IMR-90 (cell line): ENCODE results near the gene MPG. TPM values are rescaled to one million over a fixed set of nuclear protein-coding genes. Genes with fewer than 3 reads are reported as not detected.

Source experiments
- ATAC-seq: fragments of 200-7000 bp; cut with Tn5 transposase; 2 replicates; pipeline ENCODE4 v1.9.1; 2020; ENCODE audit warnings: low read depth, mild to moderate bottlenecking, moderate library complexity
- BruUV-seq: library from RNA; stranded (reverse); fragments of 400-500 nt; replicated peaks from 2 replicates; lab custom pipeline; 2021; lab: Mats Ljungman, UMichigan
- CTCF ChIA-PET: fragments of 300-600 bp; formaldehyde crosslinking; extraction: SDS; loops from one replicate; lab custom pipeline; 2021; ENCODE audit warnings: antibody characterized with exemption; lab: Yijun Ruan, JAX
- POLR2A ChIA-PET: fragments of 300-600 bp; sonication (Branson Sonifier 250); formaldehyde crosslinking; loops from one replicate; lab custom pipeline; 2022; ENCODE audit warnings: antibody characterized with exemption; ENCODE audit not compliant: unreplicated experiment; lab: Charles Lee
- DNase-seq: peaks from one replicate; pipeline ENCODE4 v3.0.0; 2013
- H2AFZ ChIP-seq: replicated peaks from 2 replicates; pipeline ENCODE3; 2013; ENCODE audit warnings: low read length, mild to moderate bottlenecking; ENCODE audit not compliant: poor library complexity
- H2AK5ac ChIP-seq: 2 replicates; pipeline ENCODE4 v1.6.1; 2013; ENCODE audit warnings: low read depth, low read length, inconsistent platforms
- H2AK9ac ChIP-seq: replicated peaks from 2 replicates; pipeline ENCODE3; 2013; ENCODE audit warnings: mild to moderate bottlenecking, low read depth, low read length, moderate library complexity; ENCODE audit not compliant: poor library complexity
- H2BK120ac ChIP-seq: 2 replicates; pipeline ENCODE4 v1.6.1; 2013; ENCODE audit warnings: low read depth, low read length, inconsistent platforms
- H2BK15ac ChIP-seq: 3 replicates; pipeline ENCODE4 v1.6.1; 2013; ENCODE audit warnings: low read depth, low read length, inconsistent platforms
- H2BK20ac ChIP-seq: 2 replicates; pipeline ENCODE4 v1.6.1; 2013; ENCODE audit warnings: low read depth, mild to moderate bottlenecking, inconsistent platforms, low read length, moderate library complexity
- H2BK5ac ChIP-seq: 2 replicates; pipeline ENCODE4 v1.6.1; 2013; ENCODE audit warnings: mild to moderate bottlenecking, low read depth, low read length, inconsistent platforms; ENCODE audit not compliant: poor library complexity, severe bottlenecking
- H3K14ac ChIP-seq: replicated peaks from 2 replicates; pipeline ENCODE4 v1.6.1; 2013; ENCODE audit warnings: low read depth, low read length, inconsistent platforms
- H3K18ac ChIP-seq: 2 replicates; pipeline ENCODE4 v1.6.1; 2013; ENCODE audit warnings: low read depth, low read length, control low read depth
- H3K23ac ChIP-seq: 2 replicates; pipeline ENCODE4 v1.6.1; 2013; ENCODE audit warnings: low read depth, low read length, inconsistent platforms
- H3K27ac ChIP-seq: 2 replicates; pipeline ENCODE4 v1.5.1; 2013; ENCODE audit warnings: mild to moderate bottlenecking, control low read depth, low read length; ENCODE audit not compliant: insufficient read depth
- H3K27me3 ChIP-seq: 2 replicates; pipeline ENCODE4 v1.6.1; 2013; ENCODE audit warnings: low read length; ENCODE audit not compliant: control insufficient read depth, insufficient read depth
- H3K36me3 ChIP-seq: 2 replicates; pipeline ENCODE4 v1.6.1; 2013; ENCODE audit warnings: low read length, mixed read lengths; ENCODE audit not compliant: control insufficient read depth, insufficient read depth
- H3K4ac ChIP-seq: 2 replicates; pipeline ENCODE4 v1.6.1; 2013; ENCODE audit warnings: low read depth, low read length, inconsistent platforms
- H3K4me1 ChIP-seq: 2 replicates; pipeline ENCODE4 v1.6.1; 2013; ENCODE audit warnings: low read length, mixed read lengths; ENCODE audit not compliant: control insufficient read depth, insufficient read depth
- H3K4me2 ChIP-seq: 2 replicates; pipeline ENCODE4 v1.6.1; 2013; ENCODE audit warnings: low read depth, mild to moderate bottlenecking, control low read depth, low read length, moderate library complexity
- H3K4me3 ChIP-seq: 2 replicates; pipeline ENCODE4 v1.5.1; 2013; ENCODE audit warnings: low read depth, mild to moderate bottlenecking, control low read depth, low read length, moderate library complexity; ENCODE audit not compliant: insufficient read depth
- H3K56ac ChIP-seq: 2 replicates; pipeline ENCODE4 v1.6.1; 2013; ENCODE audit warnings: low read length, inconsistent platforms; ENCODE audit not compliant: insufficient read depth; ENCODE audit errors: extremely low read depth
- H3K79me1 ChIP-seq, 2 experiments: 2 replicates each; pipeline ENCODE4 v1.6.1; 2013; ENCODE audit warnings: low read length in 2 of 2, inconsistent platforms in 1 of 2, low read depth in 1 of 2
- H3K9ac ChIP-seq: 2 replicates; pipeline ENCODE4 v1.6.1; 2013; ENCODE audit warnings: low read depth, low read length, control low read depth
- H3K9me1 ChIP-seq: 2 replicates; pipeline ENCODE4 v1.6.1; 2013; ENCODE audit warnings: low read length, inconsistent platforms; ENCODE audit not compliant: insufficient read depth
- H3K9me3 ChIP-seq: 2 replicates; pipeline ENCODE4 v1.6.1; 2013; ENCODE audit warnings: low read length; ENCODE audit not compliant: control insufficient read depth, insufficient read depth
- H4K20me1 ChIP-seq: 2 replicates; pipeline ENCODE4 v1.6.1; 2013; ENCODE audit warnings: low read length, inconsistent platforms; ENCODE audit not compliant: insufficient read depth
- H4K5ac ChIP-seq: 2 replicates; pipeline ENCODE4 v1.6.1; 2013; ENCODE audit warnings: mild to moderate bottlenecking, low read depth, low read length, control low read depth
- H4K8ac ChIP-seq, 2 experiments: 2 replicates each; pipeline ENCODE4 v1.6.1; 2013; ENCODE audit warnings: low read depth in 2 of 2, low read length in 2 of 2, control low read depth in 1 of 2, inconsistent platforms in 1 of 2
- H4K91ac ChIP-seq: 2 replicates; pipeline ENCODE4 v1.6.1; 2013; ENCODE audit warnings: low read depth, low read length, inconsistent platforms; ENCODE audit not compliant: insufficient read depth
- BHLHE40 ChIP-seq: fragments of 150-350 bp; IDR thresholded peaks from 2 replicates; pipeline ENCODE4 v1.6.1; 2016; ENCODE audit warnings: mild to moderate bottlenecking, low read depth, low read length
- CEBPB ChIP-seq: IDR thresholded peaks from 2 replicates; pipeline ENCODE4 v1.6.1; 2012; ENCODE audit warnings: low read depth, low read length, improper control_type of control experiment
- ELK1 ChIP-seq: fragments of 150-350 bp; IDR thresholded peaks from 2 replicates; pipeline ENCODE4 v1.6.1; 2016; ENCODE audit warnings: low read depth, mild to moderate bottlenecking, low read length, moderate library complexity, borderline replicate concordance
- FOS ChIP-seq: fragments of 150-350 bp; IDR thresholded peaks from 2 replicates; pipeline ENCODE4 v1.6.1; 2016; ENCODE audit warnings: low read depth, low read length
- MAFK ChIP-seq: IDR thresholded peaks from 2 replicates; pipeline ENCODE4 v1.6.1; 2012; ENCODE audit warnings: low read depth, low read length, improper control_type of control experiment
- MAZ ChIP-seq: IDR thresholded peaks from 2 replicates; pipeline ENCODE4 v1.6.1; 2012; ENCODE audit warnings: low read depth, mild to moderate bottlenecking, low read length, improper control_type of control experiment, moderate library complexity, borderline replicate concordance
- MXI1 ChIP-seq: IDR thresholded peaks from 2 replicates; pipeline ENCODE4 v1.6.1; 2012; ENCODE audit warnings: low read depth, mild to moderate bottlenecking, low read length, moderate library complexity, borderline replicate concordance
- NFE2L2 ChIP-seq: fragments of 150-350 bp; IDR thresholded peaks from 2 replicates; pipeline ENCODE4 v1.6.1; 2016; ENCODE audit warnings: low read depth, mild to moderate bottlenecking, low read length
- POLR2A ChIP-seq: IDR thresholded peaks from 2 replicates; pipeline ENCODE4 v1.6.1; 2012; ENCODE audit warnings: mild to moderate bottlenecking, low read depth, low read length
- RAD21 ChIP-seq: IDR thresholded peaks from 2 replicates; pipeline ENCODE4 v1.6.1; 2012; ENCODE audit warnings: low read length, improper control_type of control experiment
- RCOR1 ChIP-seq: IDR thresholded peaks from 2 replicates; pipeline ENCODE4 v1.6.1; 2012; ENCODE audit warnings: mild to moderate bottlenecking, low read length, improper control_type of control experiment; ENCODE audit not compliant: insufficient replicate concordance
- RFX5 ChIP-seq: IDR thresholded peaks from 2 replicates; pipeline ENCODE4 v1.8.0; 2012; ENCODE audit warnings: low read depth, mild to moderate bottlenecking, low read length, moderate library complexity
- SMC3 ChIP-seq: fragments of 150-350 bp; IDR thresholded peaks from 2 replicates; pipeline ENCODE4 v1.6.1; 2016; ENCODE audit warnings: low read depth, mild to moderate bottlenecking, antibody characterized with exemption, low read length, moderate library complexity
- USF2 ChIP-seq: fragments of 150-350 bp; IDR thresholded peaks from 2 replicates; pipeline ENCODE4 v1.6.1; 2017; ENCODE audit warnings: mild to moderate bottlenecking, antibody characterized with exemption, low read length, low read depth
- WGBS, 2 experiments: methylation state at CpG; one replicate each; pipeline versions ENCODE4 v1.1.5 to v1.1.7; 2013; ENCODE audit warnings: missing lambda C conversion rate in 2 of 2; ENCODE audit not compliant: insufficient read length in 1 of 2; ENCODE audit errors: extremely low coverage in 2 of 2; 5-methylcytosine and 5-hydroxymethylcytosine counted together
- dilution Hi-C: fragments of 300-500 bp; cut with HindIII; formaldehyde crosslinking; loops from one replicate; pipeline ENCODE4 v1.14.3; 2018; ENCODE audit warnings: low sequenced_read_pairs; ENCODE audit not compliant: unreplicated experiment
- in situ Hi-C: fragments of 300-500 bp; cut with MboI; formaldehyde crosslinking; loops from 3 replicates; pipeline ENCODE4 v1.14.3; 2019; ENCODE audit warnings: low sequenced_read_pairs, inconsistent platforms, mixed read lengths
- intact Hi-C: fragments of 100-400 bp; cut with micrococcal nuclease; formaldehyde crosslinking; loops from 2 replicates; pipeline ENCODE4 v1.10.0; 2022
- polyA plus RNA-seq, 3 experiments: library from polyadenylated mRNA; depleted of rRNA; stranded (reverse); fragments of >200 nt; gene quantifications; 2 replicates each; pipeline ENCODE4 v1.2.3, GENCODE V29; 2012; ENCODE audit warnings: low replicate concordance in 1 of 3
- total RNA-seq: library from RNA; depleted of rRNA; stranded (reverse); fragments of >200 nt; gene quantifications from 2 replicates; pipeline ENCODE4 v1.2.3, GENCODE V29; 2012

Gene MPG
- total and polyA plus RNA-seq, 2 of the 4 experiments (the other 2 are of a cell fraction), result 66.7 to 135 TPM

GRCh38 chr16:122361-122760, 44.3 kb downstream of the MPG start:
- dilution Hi-C loops, result no loop called here
- H2AK9ac ChIP-seq, result no peak overlapping the region
- H3K79me1 ChIP-seq, result peaks cover 16 to 47% of the 10 kb centered on the region in 2 experiments; a peak in 3 of 4 replicates
- no peak overlapping the region for H2BK5ac ChIP-seq
- H3K56ac ChIP-seq, result no peak overlapping the region
- H3K27ac ChIP-seq, result no peak overlapping the region; the same call in 1 of the 2 replicates
- H3K36me3 ChIP-seq, result peaks cover 15% of the 10 kb centered on the region
- TF ChIP-seq MAFK, result no peak
- no peak for TF ChIP-seq RCOR1
- TF ChIP-seq NFE2L2, result no peak
- TF ChIP-seq USF2, result no peak
- no peak for TF ChIP-seq CEBPB
- no peak for TF ChIP-seq FOS
- TF ChIP-seq BHLHE40, result no peak
- TF ChIP-seq MXI1, result no peak
- no peak for TF ChIP-seq SMC3
- no peak for TF ChIP-seq RAD21
- TF ChIP-seq MAZ, result no peak
- TF ChIP-seq ELK1, result no peak
- no peak for TF ChIP-seq RFX5
- TF ChIP-seq POLR2A, result no peak
- H4K8ac ChIP-seq, result no peak overlapping the region
- no peak overlapping the region for H2BK15ac ChIP-seq
- no peak overlapping the region for H2BK20ac ChIP-seq
- H3K18ac ChIP-seq, result no peak overlapping the region
- no peak for DNase-seq
- no CpG with 5 or more reads among the region's 1 CpG for WGBS, 2 experiments
- H3K23ac ChIP-seq, result no peak overlapping the region
- no peak overlapping the region for H3K4me2 ChIP-seq
- no TSS peak for BruUV-seq
- no peak overlapping the region for H4K91ac ChIP-seq
- peaks cover 5% of the 10 kb centered on the region; the same call in 1 of the 2 replicates for H3K4me1 ChIP-seq
- CTCF ChIA-PET, result no interaction called here
- H3K4me3 ChIP-seq, result no peak overlapping the region
- H2BK120ac ChIP-seq, result no peak overlapping the region
- POLR2A ChIA-PET, result no interaction called here
- H3K9ac ChIP-seq, result no peak overlapping the region
- H3K9me1 ChIP-seq, result peaks cover 3% of the 10 kb centered on the region; the same call in 1 of the 2 replicates
- intact Hi-C loops, result no loop called here
- no peak overlapping the region for H2AFZ ChIP-seq
- in situ Hi-C loops, result no loop called here
- no peak overlapping the region for H4K5ac ChIP-seq
- no peak overlapping the region for H3K4ac ChIP-seq
- H3K14ac ChIP-seq, result no peak overlapping the region
- no peaks in the 10 kb centered on the region for H3K9me3 ChIP-seq
- no peak for ATAC-seq
- H4K20me1 ChIP-seq, result peaks cover 27% of the 10 kb centered on the region
- no peaks in the 10 kb centered on the region for H3K27me3 ChIP-seq
- no peak overlapping the region for H2AK5ac ChIP-seq
